GM19193 (cell line): Measurements from ENCODE around the gene ZNF217.

Experiments
- POLR2A ChIP-seq: IDR thresholded peaks from 4 replicates; pipeline ENCODE4 v1.6.1; 2011; ENCODE audit not compliant: insufficient read depth, insufficient read length; ENCODE audit errors: extremely low read depth

ZNF217 gene

GRCh38 chr20:53593466-53594007 lies at the start of gene ZNF217:
ZNF217 (minus strand) TSS chr20:53593839; CDS start chr20:53582826, 11,013 bp downstream.
- peak; percentile 20 for TF ChIP-seq POLR2A

GRCh38 chr20:53643031-53643832 lies 49.6 kb upstream of the ZNF217 start:
- TF ChIP-seq POLR2A = peak; percentile 49

GRCh38 chr20:53642196-53643030 lies 48.8 kb upstream of the ZNF217 start:
- TF ChIP-seq POLR2A = no peak

- TF ChIP-seq POLR2A = no peak
These were observed 46.2 kb upstream of the ZNF217 start for GRCh38 chr20:53639647-53640440.

GRCh38 chr20:53639128-53639527 lies 45.5 kb upstream of the ZNF217 start:
- no peak for TF ChIP-seq POLR2A

- no peak for TF ChIP-seq POLR2A
These were observed 43.0 kb upstream of the ZNF217 start for GRCh38 chr20:53636540-53637097.

- no peak for TF ChIP-seq POLR2A
These were observed 41.6 kb upstream of the ZNF217 start for GRCh38 chr20:53635221-53635620.

- no peak for TF ChIP-seq POLR2A
These were observed 38.4 kb upstream of the ZNF217 start for GRCh38 chr20:53631909-53632662.

GRCh38 chr20:53629436-53629835 lies 35.8 kb upstream of the ZNF217 start:
- no peak for TF ChIP-seq POLR2A

GRCh38 chr20:53628076-53628475 lies 34.4 kb upstream of the ZNF217 start:
- TF ChIP-seq POLR2A = no peak

- no peak for TF ChIP-seq POLR2A
These were observed 32.9 kb upstream of the ZNF217 start for GRCh38 chr20:53626584-53626983.

- no peak for TF ChIP-seq POLR2A
These were observed 31.9 kb upstream of the ZNF217 start for GRCh38 chr20:53625311-53626129.
